ENCODE results near the gene NKAIN2. TPM values are rescaled to one million over a fixed set of nuclear protein-coding genes. Genes with fewer than 3 reads are reported as not detected.

Gene NKAIN2
- total and polyA plus RNA-seq, 2 donors (not counting 3 experiments of a cell fraction or from before 2014, with no cell fraction given), result 0.03 TPM; not detected in 1

DNA sequence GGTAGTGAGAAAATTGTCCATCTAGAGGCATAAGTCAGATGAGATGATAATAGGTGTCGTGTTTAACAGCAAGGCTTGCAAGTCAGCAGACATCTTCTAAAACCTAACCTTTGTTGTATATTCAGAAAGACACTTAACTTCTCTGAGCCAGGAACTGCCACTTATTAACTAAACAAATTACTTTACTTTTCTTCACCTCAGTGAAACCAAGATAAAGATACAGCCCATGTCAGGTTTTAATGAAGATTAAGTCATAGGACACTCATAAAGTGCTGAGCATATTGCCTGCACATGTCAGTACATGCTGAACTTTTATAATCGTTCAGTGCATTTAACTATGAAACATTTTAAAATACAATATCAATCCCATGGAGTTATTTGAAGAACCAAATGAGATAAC lies 286.8 kb downstream of the NKAIN2 start:
- H4K20me1 ChIP-seq (replicated peaks; ENCODE audit: control insufficient read depth, extremely low read depth, insufficient read depth, low read length), result no peaks in the 10 kb centered on the region

More for the DNA sequence above, 286.8 kb downstream of the NKAIN2 start:
- H2AFZ ChIP-seq (ENCODE audit: low read depth, low read length), result no peak overlapping the region
- H3K4me2 ChIP-seq (ENCODE audit: insufficient read depth, low read length), result no peak overlapping the region
- no peak for DNase-seq (ENCODE audit: low read depth, low spot score)
- FAIRE-seq, result no peak
- H3K36me3 ChIP-seq (ENCODE audit: control insufficient read depth in 2 of 2, extremely low read depth in 1 of 2, insufficient read depth in 2 of 2, low read length in 2 of 2), result no peaks in the 10 kb centered on the region
- H3K4me3 ChIP-seq (replicated peaks in 1 of 3; ENCODE audit: insufficient read depth in 1 of 3, low read depth in 1 of 3, low read length in 3 of 3), result no peak overlapping the region
- CTCF ChIA-PET, result no interaction called here
- H3K27me3 ChIP-seq (ENCODE audit: control insufficient read depth in 2 of 2, insufficient read depth in 2 of 2, low read length in 2 of 2), result no peaks in the 10 kb centered on the region
- no peaks in the 10 kb centered on the region for H3K79me2 ChIP-seq (ENCODE audit: control insufficient read depth, insufficient read depth, low read length)
- no peaks in the 10 kb centered on the region for H3K9me3 ChIP-seq (replicated peaks; ENCODE audit: control insufficient read depth, insufficient read depth, low read length)
- H3K9ac ChIP-seq (replicated peaks; ENCODE audit: extremely low read depth, insufficient read depth, low read length), result no peak overlapping the region
- dilution Hi-C loops (cut with MboI; ENCODE audit: extremely low pct_ligation_motif_present, low sequenced_read_pairs), result no loop called here
- POLR2A ChIA-PET, result no interaction called here
- intact Hi-C loops (cut with micrococcal nuclease), result no loop called here
- TF ChIP-seq GATA2 (IDR thresholded peaks at IDR 0.05; ENCODE audit: insufficient read depth, insufficient read length, low read depth, low read length), result no peak
- TF ChIP-seq, protein P1, sequence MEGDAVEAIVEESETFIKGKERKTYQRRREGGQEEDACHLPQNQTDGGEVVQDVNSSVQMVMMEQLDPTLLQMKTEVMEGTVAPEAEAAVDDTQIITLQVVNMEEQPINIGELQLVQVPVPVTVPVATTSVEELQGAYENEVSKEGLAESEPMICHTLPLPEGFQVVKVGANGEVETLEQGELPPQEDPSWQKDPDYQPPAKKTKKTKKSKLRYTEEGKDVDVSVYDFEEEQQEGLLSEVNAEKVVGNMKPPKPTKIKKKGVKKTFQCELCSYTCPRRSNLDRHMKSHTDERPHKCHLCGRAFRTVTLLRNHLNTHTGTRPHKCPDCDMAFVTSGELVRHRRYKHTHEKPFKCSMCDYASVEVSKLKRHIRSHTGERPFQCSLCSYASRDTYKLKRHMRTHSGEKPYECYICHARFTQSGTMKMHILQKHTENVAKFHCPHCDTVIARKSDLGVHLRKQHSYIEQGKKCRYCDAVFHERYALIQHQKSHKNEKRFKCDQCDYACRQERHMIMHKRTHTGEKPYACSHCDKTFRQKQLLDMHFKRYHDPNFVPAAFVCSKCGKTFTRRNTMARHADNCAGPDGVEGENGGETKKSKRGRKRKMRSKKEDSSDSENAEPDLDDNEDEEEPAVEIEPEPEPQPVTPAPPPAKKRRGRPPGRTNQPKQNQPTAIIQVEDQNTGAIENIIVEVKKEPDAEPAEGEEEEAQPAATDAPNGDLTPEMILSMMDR (IDR thresholded peaks at IDR 0.05; ENCODE audit: extremely low read depth in 1 of 2, insufficient read depth in 1 of 2, low read depth in 1 of 2, low read length in 2 of 2), result no peak
- no peak for TF ChIP-seq JUN (IDR thresholded peaks at IDR 0.05; ENCODE audit: borderline replicate concordance, insufficient read depth, insufficient read length, low read depth)
- TF ChIP-seq, protein P2, sequence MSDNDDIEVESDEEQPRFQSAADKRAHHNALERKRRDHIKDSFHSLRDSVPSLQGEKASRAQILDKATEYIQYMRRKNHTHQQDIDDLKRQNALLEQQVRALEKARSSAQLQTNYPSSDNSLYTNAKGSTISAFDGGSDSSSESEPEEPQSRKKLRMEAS (IDR thresholded peaks at IDR 0.05; ENCODE audit: insufficient read depth, insufficient read length), result no peak
- no peak for TF ChIP-seq MYC (IDR thresholded peaks at IDR 0.05; ENCODE audit: low read depth, low read length)
- no peak for TF ChIP-seq FOS (IDR thresholded peaks at IDR 0.05; ENCODE audit: borderline replicate concordance, insufficient read depth, low read length)
- TF ChIP-seq POLR2AphosphoS5 (IDR thresholded peaks at IDR 0.05; ENCODE audit: insufficient read depth, low read depth, low read length), result no peak
- TF ChIP-seq POLR2A (IDR thresholded peaks at IDR 0.05; ENCODE audit: low read depth, low read length), result no peak
- TF ChIP-seq EZH2 (IDR thresholded peaks at IDR 0.05; ENCODE audit: borderline replicate concordance, low read depth, low read length, severe bottlenecking), result no peak
- peaks cover 9% of the 10 kb centered on the region for H3K4me1 ChIP-seq (ENCODE audit: control insufficient read depth, extremely low read depth, insufficient read depth, low read length)
- BruUV-seq (replicated peaks), result no TSS peak
- H3K27ac ChIP-seq (ENCODE audit: insufficient read depth, low read depth, low read length), result no peak overlapping the region
- H3K9me1 ChIP-seq (replicated peaks; ENCODE audit: control insufficient read depth, extremely low read depth, insufficient read depth, low read length), result no peaks in the 10 kb centered on the region
